CD14-positive monocyte (primary cell): ENCODE data around the gene MYO7A. TPM values are rescaled to one million over a fixed set of nuclear protein-coding genes. Genes with fewer than 3 reads are reported as not detected.

Experiments used
- DNase-seq, 3 donors: peaks; one replicate each; pipeline ENCODE4 v3.0.0-alpha.2; 2011 to 2022
- H2AFZ ChIP-seq: 2 replicates; pipeline ENCODE4 v1.6.0; 2012; ENCODE audit warnings: mild to moderate bottlenecking, low read depth, low read length, inconsistent platforms; ENCODE audit not compliant: insufficient read depth, poor library complexity, severe bottlenecking
- H3K27ac ChIP-seq, 2 donors: 1 replicate in 1 of 2; 2 replicates in 1 of 2; pipeline ENCODE4 v1.5.1; 2012 to 2013; ENCODE audit warnings: low read length in 2 of 2, control low read depth in 1 of 2, inconsistent platforms in 1 of 2, low read depth in 1 of 2, mild to moderate bottlenecking in 1 of 2
- H3K27me3 ChIP-seq, 2 donors: one replicate each; pipeline versions ENCODE4 v1.6.0 to v1.6.1; 2011 to 2013; ENCODE audit warnings: low read length in 2 of 2; ENCODE audit not compliant: control insufficient read depth in 2 of 2, insufficient read depth in 2 of 2
- H3K36me3 ChIP-seq, 2 donors: replicated peaks in 1 of 2; 1 replicate in 1 of 2; 2 replicates in 1 of 2; pipeline versions ENCODE4 v1.5.1 to v1.6.1; 2012 to 2013; ENCODE audit warnings: low read length in 2 of 2, control low read depth in 1 of 2, inconsistent platforms in 1 of 2, mild to moderate bottlenecking in 1 of 2; ENCODE audit not compliant: insufficient read depth in 2 of 2, control insufficient read depth in 1 of 2
- H3K4me1 ChIP-seq, 2 donors: 1 replicate in 1 of 2; 2 replicates in 1 of 2; pipeline versions ENCODE4 v1.5.1 to v1.6.1; 2012 to 2013; ENCODE audit warnings: low read length in 2 of 2, control low read depth in 1 of 2, inconsistent platforms in 1 of 2, mild to moderate bottlenecking in 1 of 2, moderate library complexity in 1 of 2; ENCODE audit not compliant: insufficient read depth in 2 of 2, control insufficient read depth in 1 of 2
- H3K4me2 ChIP-seq: replicated peaks from 2 replicates; pipeline ENCODE3; 2012; ENCODE audit warnings: low read length, moderate library complexity, mild to moderate bottlenecking; ENCODE audit not compliant: poor library complexity, severe bottlenecking; ENCODE audit errors: extremely low read depth
- H3K4me3 ChIP-seq, 3 experiments: fragments of 200-600 bp in 1 of 3; sonication (generic) in 1 of 3; replicated peaks in 1 of 3; 1 replicate in 2 of 3; 2 replicates in 1 of 3; pipeline ENCODE4 v1.5.1; 2011 to 2013; ENCODE audit warnings: low read length in 3 of 3, mild to moderate bottlenecking in 3 of 3, control low read depth in 2 of 3, low read depth in 2 of 3, inconsistent platforms in 1 of 3, moderate library complexity in 1 of 3
- H3K79me2 ChIP-seq: 2 replicates; pipeline ENCODE4 v1.6.0; 2012; ENCODE audit warnings: mild to moderate bottlenecking, control low read depth, inconsistent platforms, low read length, moderate library complexity; ENCODE audit not compliant: insufficient read depth
- H3K9ac ChIP-seq: 2 replicates; pipeline ENCODE4 v1.6.0; 2017; ENCODE audit warnings: low read length, mild to moderate bottlenecking; ENCODE audit not compliant: insufficient read depth, poor library complexity, severe bottlenecking
- H3K9me3 ChIP-seq, 2 donors: replicated peaks in 1 of 2; 1 replicate in 1 of 2; 2 replicates in 1 of 2; pipeline versions ENCODE4 v1.5.1 to v1.6.1; 2012 to 2013; ENCODE audit warnings: low read length in 2 of 2, control low read depth in 1 of 2; ENCODE audit not compliant: control insufficient read depth in 1 of 2, insufficient read depth in 1 of 2
- H4K20me1 ChIP-seq: 2 replicates; pipeline ENCODE4 v1.6.0; 2012; ENCODE audit warnings: mild to moderate bottlenecking, low read length, control low read depth, moderate library complexity; ENCODE audit not compliant: insufficient read depth
- H3K27ac Mint-ChIP-seq, 7 donors: one replicate each; pipeline ENCODE4 v1.8.0; 2020; ENCODE audit warnings: mild to moderate bottlenecking in 7 of 7, mixed read lengths in 7 of 7, moderate library complexity in 6 of 7, inconsistent platforms in 2 of 7
- H3K27me3 Mint-ChIP-seq, 3 donors: one replicate each; pipeline ENCODE4 v1.8.0; 2021 to 2022; ENCODE audit warnings: low read depth in 3 of 3, mild to moderate bottlenecking in 3 of 3, mixed read lengths in 3 of 3, moderate library complexity in 3 of 3, inconsistent platforms in 1 of 3
- H3K36me3 Mint-ChIP-seq, 2 donors: one replicate each; pipeline ENCODE4 v1.8.0; 2020; ENCODE audit warnings: mixed read lengths in 2 of 2, inconsistent platforms in 1 of 2, mild to moderate bottlenecking in 1 of 2
- H3K4me1 Mint-ChIP-seq: one replicate; pipeline ENCODE4 v1.8.0; 2020; ENCODE audit warnings: mild to moderate bottlenecking, mixed read lengths
- H3K4me3 Mint-ChIP-seq, 2 donors: one replicate each; pipeline ENCODE4 v1.8.0; 2020; ENCODE audit warnings: mild to moderate bottlenecking in 2 of 2, mixed read lengths in 2 of 2, moderate library complexity in 1 of 2
- H3K9me3 Mint-ChIP-seq, 7 donors: one replicate each; pipeline ENCODE4 v1.8.0; 2020 to 2022; ENCODE audit warnings: mixed read lengths in 7 of 7, mild to moderate bottlenecking in 6 of 7, moderate library complexity in 6 of 7, inconsistent platforms in 2 of 7
- CTCF ChIP-seq: fragments of 200-600 bp; IDR thresholded peaks from one replicate; pipeline ENCODE4 v1.8.0; 2022; ENCODE audit warnings: antibody characterized with exemption, mild to moderate bottlenecking
- WGBS: methylation state at CpG from one replicate; pipeline ENCODE4 v1.1.5; 2013; ENCODE audit warnings: missing lambda C conversion rate; ENCODE audit not compliant: insufficient coverage; 5-methylcytosine and 5-hydroxymethylcytosine counted together
- intact Hi-C, 2 donors: fragments of 100-400 bp; cut with micrococcal nuclease; formaldehyde crosslinking; loops; one replicate each; pipeline versions ENCODE4 v1.15.0 to v1.15.1; 2023
- polyA plus RNA-seq, 3 donors: library from polyadenylated mRNA; depleted of rRNA in 1 of 3; unstranded in 2 of 3; stranded (reverse) in 1 of 3; fragments of 300-500 nt in 2 of 3; fragments of >200 nt in 1 of 3; fragmentation: Illumina TruSeq in 2 of 3; gene quantifications; 1 replicate in 2 of 3; 2 replicates in 1 of 3; pipeline ENCODE4 v1.2.3, GENCODE V29; 2012 to 2021

Gene MYO7A
- polyA plus RNA-seq, 3 donors = 3.5 to 7.8 (median 3.6) TPM

- H3K9ac ChIP-seq = peak overlapping the region; percentile 51
- H3K79me2 ChIP-seq = no peaks in the 10 kb centered on the region
- H4K20me1 ChIP-seq = no peaks in the 10 kb centered on the region
- intact Hi-C loops = loop anchor here in 1 of 2 donors (1.0 to 10.0 kb wide), 2 partner anchors 61 to 488 kb away; no protein-coding TSS in a partner anchor
- H3K4me1 Mint-ChIP-seq = peaks cover 15% of the 10 kb centered on the region
- no peaks in the 10 kb centered on the region for H3K9me3 ChIP-seq
- no peaks in the 10 kb centered on the region for H3K36me3 ChIP-seq
- H3K27ac Mint-ChIP-seq = no peak overlapping the region
- H3K27me3 ChIP-seq = peaks cover 0 to 13% of the 10 kb centered on the region in 2 donors
- WGBS = 21% methylated on average over 10 of the region's 10 CpGs
- H3K4me3 Mint-ChIP-seq = peak overlapping the region; percentile 67 to 78
- no peak for TF ChIP-seq CTCF
- H3K9me3 Mint-ChIP-seq = peaks cover 0 to 3% (median 0%) of the 10 kb centered on the region in 7 donors
- no peaks in the 10 kb centered on the region for H3K36me3 Mint-ChIP-seq
- peaks cover 9 to 15% of the 10 kb centered on the region in 2 donors for H3K4me1 ChIP-seq
- H3K4me2 ChIP-seq = peak overlapping the region; percentile 84
- H3K27me3 Mint-ChIP-seq = peaks cover 13 to 19% (median 14%) of the 10 kb centered on the region in 3 donors
- peak overlapping the region in 2 of 3 experiments; percentile 31 to 72 for H3K4me3 ChIP-seq
- H3K27ac ChIP-seq = no peak overlapping the region
- peak overlapping the region; percentile 79 for H2AFZ ChIP-seq
- DNase-seq = no peak
Observed at GRCh38 chr11:77126861-77127234, 1.2 kb upstream of the MYO7A start.

GRCh38 chr11:77127235-77127911 is 673 bp upstream of the MYO7A start:
- Histone ChIP-seq H3K9ac (peak overlapping the region; percentile 51), H3K4me2 (peak overlapping the region; percentile 84), H3K9me3 (no peaks in the 10 kb centered on the region), H3K4me1 (peaks cover 9 to 15% of the 10 kb centered on the region in 2 donors), H3K36me3 (no peaks in the 10 kb centered on the region), H2AFZ (peak overlapping the region; percentile 79), H3K4me3 (peak overlapping the region; percentile 12 to 72 (median 31)), H3K79me2 (no peaks in the 10 kb centered on the region), H4K20me1 (no peaks in the 10 kb centered on the region), H3K27me3 (peaks cover 0 to 13% of the 10 kb centered on the region in 2 donors), H3K27ac (no peak overlapping the region)
- intact Hi-C loops = loop anchor here in 1 of 2 donors (1.0 to 10.0 kb wide), 2 partner anchors 61 to 487 kb away; no protein-coding TSS in a partner anchor
- Mint-ChIP-seq H3K27me3 (peaks cover 13 to 19% (median 14%) of the 10 kb centered on the region in 3 donors), H3K27ac (peak overlapping the region in 1 of 7 donors; percentile 67), H3K9me3 (peaks cover 0 to 3% (median 0%) of the 10 kb centered on the region in 7 donors), H3K4me1 (peaks cover 15% of the 10 kb centered on the region), H3K4me3 (peak overlapping the region; percentile 67 to 78), H3K36me3 (no peaks in the 10 kb centered on the region)
- WGBS = 4% methylated on average over 21 of the region's 27 CpGs
- TF ChIP-seq CTCF = peak; percentile 99
- peak; percentile 31 to 46 (median 41) for DNase-seq
